WERI-Rb-1 (cell line): ENCODE measurements around the gene SYF2.
A peak's percentile ranks its signal among the peaks of the same experiment; 100 is the strongest.

ENCODE experiments used
- DNase-seq: peaks from one replicate; pipeline ENCODE4 v3.0.0-alpha.2; 2020
- H3K27ac ChIP-seq: fragments of 250-450 bp; sonication (Bioruptor Pico); 2 replicates; pipeline ENCODE4 v1.5.1; 2020; ENCODE audit warnings: mild to moderate bottlenecking, moderate library complexity
- H3K27me3 ChIP-seq: fragments of 250-450 bp; sonication (Bioruptor Pico); 2 replicates; pipeline ENCODE4 v1.5.1; 2021; ENCODE audit warnings: mild to moderate bottlenecking, low read depth, moderate library complexity; ENCODE audit not compliant: insufficient read depth, severe bottlenecking
- H3K36me3 ChIP-seq: fragments of 250-450 bp; sonication (Bioruptor Pico); 2 replicates; pipeline ENCODE4 v1.5.1; 2020; ENCODE audit warnings: mild to moderate bottlenecking, moderate library complexity
- H3K4me3 ChIP-seq: 2 replicates; pipeline ENCODE4 v1.5.1; 2011; ENCODE audit warnings: low read depth, mild to moderate bottlenecking, control low read depth, low read length
- H3K9me3 ChIP-seq: fragments of 250-450 bp; sonication (Bioruptor Pico); 2 replicates; pipeline ENCODE4 v1.5.1; 2021; ENCODE audit warnings: mild to moderate bottlenecking, moderate library complexity; ENCODE audit not compliant: severe bottlenecking
- TF ChIP-seq, protein P1 (sequence below): IDR thresholded peaks from 2 replicates; pipeline ENCODE4 v1.5.1; 2011; ENCODE audit warnings: low read depth, mild to moderate bottlenecking, control low read depth, inconsistent platforms, low read length

Gene SYF2

GRCh38 chr1:25223471-25223870 lies 8.8 kb downstream of the SYF2 start:
- no peaks in the 10 kb centered on the region for H3K27me3 ChIP-seq
- H3K36me3 ChIP-seq: peaks cover 61% of the 10 kb centered on the region
- H3K9me3 ChIP-seq: no peaks in the 10 kb centered on the region
- no peak overlapping the region for H3K4me3 ChIP-seq
- no peak overlapping the region for H3K27ac ChIP-seq
- TF ChIP-seq, protein P1, sequence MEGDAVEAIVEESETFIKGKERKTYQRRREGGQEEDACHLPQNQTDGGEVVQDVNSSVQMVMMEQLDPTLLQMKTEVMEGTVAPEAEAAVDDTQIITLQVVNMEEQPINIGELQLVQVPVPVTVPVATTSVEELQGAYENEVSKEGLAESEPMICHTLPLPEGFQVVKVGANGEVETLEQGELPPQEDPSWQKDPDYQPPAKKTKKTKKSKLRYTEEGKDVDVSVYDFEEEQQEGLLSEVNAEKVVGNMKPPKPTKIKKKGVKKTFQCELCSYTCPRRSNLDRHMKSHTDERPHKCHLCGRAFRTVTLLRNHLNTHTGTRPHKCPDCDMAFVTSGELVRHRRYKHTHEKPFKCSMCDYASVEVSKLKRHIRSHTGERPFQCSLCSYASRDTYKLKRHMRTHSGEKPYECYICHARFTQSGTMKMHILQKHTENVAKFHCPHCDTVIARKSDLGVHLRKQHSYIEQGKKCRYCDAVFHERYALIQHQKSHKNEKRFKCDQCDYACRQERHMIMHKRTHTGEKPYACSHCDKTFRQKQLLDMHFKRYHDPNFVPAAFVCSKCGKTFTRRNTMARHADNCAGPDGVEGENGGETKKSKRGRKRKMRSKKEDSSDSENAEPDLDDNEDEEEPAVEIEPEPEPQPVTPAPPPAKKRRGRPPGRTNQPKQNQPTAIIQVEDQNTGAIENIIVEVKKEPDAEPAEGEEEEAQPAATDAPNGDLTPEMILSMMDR: no peak
- no peak for DNase-seq

- Histone ChIP-seq H3K27ac (no peak overlapping the region), H3K36me3 (peaks cover 52% of the 10 kb centered on the region), H3K4me3 (no peak overlapping the region), H3K9me3 (no peaks in the 10 kb centered on the region), H3K27me3 (no peaks in the 10 kb centered on the region)
- TF ChIP-seq, protein P1: no peak
- no peak for DNase-seq
Measured at GRCh38 chr1:25222606-25223005, 9.7 kb downstream of the SYF2 start.

DNA sequence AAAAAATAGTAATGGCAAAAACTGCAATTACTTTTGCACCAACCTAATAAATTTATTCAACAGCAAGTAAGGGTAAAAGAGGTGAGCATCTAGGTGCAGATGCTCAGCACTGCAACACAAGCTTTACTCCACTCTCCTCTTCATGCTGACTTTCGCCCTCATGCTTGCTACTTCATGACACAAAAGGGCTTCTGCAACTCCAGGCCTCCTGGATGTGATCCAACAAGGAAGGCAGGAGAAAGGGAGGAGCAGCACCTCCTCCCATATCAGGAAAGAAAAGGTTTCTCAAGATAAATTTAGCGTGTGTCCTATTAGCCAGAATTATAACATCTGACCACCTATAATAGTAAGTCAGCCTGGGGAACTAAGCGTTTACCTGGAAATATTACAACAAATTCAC lies 11.6 kb downstream of the SYF2 start:
- TF ChIP-seq, protein P1: no peak
- DNase-seq: no peak

GRCh38 chr1:25219661-25220251 lies 12.5 kb downstream of the SYF2 start:
- no peak for DNase-seq
- Histone ChIP-seq H3K4me3 (no peak overlapping the region), H3K36me3 (peaks cover 34% of the 10 kb centered on the region), H3K27ac (no peak overlapping the region), H3K9me3 (no peaks in the 10 kb centered on the region), H3K27me3 (no peaks in the 10 kb centered on the region)
- TF ChIP-seq, protein P1: no peak

More for the DNA sequence above, 11.6 kb downstream of the SYF2 start:
- Histone ChIP-seq H3K36me3 (peaks cover 38% of the 10 kb centered on the region), H3K27me3 (no peaks in the 10 kb centered on the region), H3K9me3 (no peaks in the 10 kb centered on the region), H3K4me3 (no peak overlapping the region), H3K27ac (no peak overlapping the region)

DNA sequence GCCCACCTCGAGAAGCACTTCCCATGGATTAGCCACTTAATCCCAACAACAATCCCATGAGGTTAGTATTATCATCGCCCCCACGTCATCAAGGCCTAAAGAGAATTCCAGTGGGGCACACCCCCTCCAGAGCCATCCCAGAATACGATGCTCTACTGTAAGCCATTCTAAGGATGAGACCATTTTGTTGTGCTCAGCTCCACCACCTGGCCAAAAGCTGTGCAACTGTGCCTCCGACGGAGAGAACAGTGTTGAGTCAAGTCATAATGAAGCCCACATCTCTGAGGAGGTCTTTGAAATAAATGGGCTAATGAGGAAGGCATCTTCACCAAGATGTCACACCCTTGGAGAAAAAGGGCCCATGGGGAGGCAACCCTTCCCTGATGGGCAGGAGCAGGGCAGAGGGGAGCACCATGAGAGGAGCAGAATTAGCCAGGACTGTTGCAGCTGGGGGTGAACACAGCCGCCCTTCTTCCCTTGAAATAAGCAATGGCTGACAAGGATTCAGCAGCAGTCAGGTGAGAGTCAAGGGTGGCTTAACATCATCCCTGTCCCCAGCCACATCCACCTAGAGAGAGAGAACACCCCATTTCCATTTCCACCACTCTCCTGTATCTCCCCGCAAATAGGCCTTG lies 14.6 kb downstream of the SYF2 start:
- TF ChIP-seq, protein P1: 0 out of 2 replicates have a peak, but pooled peaks have one; percentile 14
- Histone ChIP-seq H3K27ac (no peak overlapping the region), H3K27me3 (no peaks in the 10 kb centered on the region), H3K9me3 (no peaks in the 10 kb centered on the region), H3K4me3 (no peak overlapping the region), H3K36me3 (peaks cover 14% of the 10 kb centered on the region)
- no peak for DNase-seq
